ENCODE data around the gene ITGA1. TPM values are rescaled to one million over a fixed set of nuclear protein-coding genes. Genes with fewer than 3 reads are reported as not detected.

Gene ITGA1
- total and polyA plus RNA-seq, 11 donors, result 5.5 to 52.0 (median 23.3) TPM

GRCh38 chr5:52995914-52996313 is 208.2 kb downstream of the ITGA1 start:
- intact Hi-C loops (cut with DNase I), result no loop called here
- no peak overlapping the region for H3K27ac ChIP-seq
- no peaks in the 10 kb centered on the region for H3K36me3 ChIP-seq
- H3K4me1 ChIP-seq, result peaks cover 0 to under 1% (median 0%) of the 10 kb centered on the region in 12 donors
- no peaks in the 10 kb centered on the region for H3K9me3 ChIP-seq
- no peak for ATAC-seq
- H3K4me3 ChIP-seq, result no peak overlapping the region
- peaks cover 0 to 10% (median 0%) of the 10 kb centered on the region in 9 donors for H3K27me3 ChIP-seq
- 95 to 98% (median 96%) methylated on average over 1 of the region's 1 CpG for WGBS, 4 donors
- no peak for DNase-seq
- no peak for TF ChIP-seq POLR2A (IDR thresholded peaks at IDR 0.05)
- TF ChIP-seq, protein P1, sequence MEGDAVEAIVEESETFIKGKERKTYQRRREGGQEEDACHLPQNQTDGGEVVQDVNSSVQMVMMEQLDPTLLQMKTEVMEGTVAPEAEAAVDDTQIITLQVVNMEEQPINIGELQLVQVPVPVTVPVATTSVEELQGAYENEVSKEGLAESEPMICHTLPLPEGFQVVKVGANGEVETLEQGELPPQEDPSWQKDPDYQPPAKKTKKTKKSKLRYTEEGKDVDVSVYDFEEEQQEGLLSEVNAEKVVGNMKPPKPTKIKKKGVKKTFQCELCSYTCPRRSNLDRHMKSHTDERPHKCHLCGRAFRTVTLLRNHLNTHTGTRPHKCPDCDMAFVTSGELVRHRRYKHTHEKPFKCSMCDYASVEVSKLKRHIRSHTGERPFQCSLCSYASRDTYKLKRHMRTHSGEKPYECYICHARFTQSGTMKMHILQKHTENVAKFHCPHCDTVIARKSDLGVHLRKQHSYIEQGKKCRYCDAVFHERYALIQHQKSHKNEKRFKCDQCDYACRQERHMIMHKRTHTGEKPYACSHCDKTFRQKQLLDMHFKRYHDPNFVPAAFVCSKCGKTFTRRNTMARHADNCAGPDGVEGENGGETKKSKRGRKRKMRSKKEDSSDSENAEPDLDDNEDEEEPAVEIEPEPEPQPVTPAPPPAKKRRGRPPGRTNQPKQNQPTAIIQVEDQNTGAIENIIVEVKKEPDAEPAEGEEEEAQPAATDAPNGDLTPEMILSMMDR (IDR thresholded peaks at IDR 0.05), result no peak

- Histone ChIP-seq H3K36me3 (no peaks in the 10 kb centered on the region), H3K4me1 (no peaks in the 10 kb centered on the region), H3K27me3 (peaks cover 0 to 8% (median 0%) of the 10 kb centered on the region in 9 donors), H3K9me3 (no peaks in the 10 kb centered on the region), H3K4me3 (no peak overlapping the region), H3K27ac (no peak overlapping the region)
- 87 to 90% (median 89%) methylated on average over 1 of the region's 1 CpG for WGBS, 4 donors
- TF ChIP-seq, protein P1 (IDR thresholded peaks at IDR 0.05), result no peak
- TF ChIP-seq POLR2A (IDR thresholded peaks at IDR 0.05), result no peak
- DNase-seq (no peak), ATAC-seq (no peak)
- intact Hi-C loops (cut with DNase I), result no loop called here
Measured at GRCh38 chr5:52996979-52997378, 209.3 kb downstream of the ITGA1 start.

DNA sequence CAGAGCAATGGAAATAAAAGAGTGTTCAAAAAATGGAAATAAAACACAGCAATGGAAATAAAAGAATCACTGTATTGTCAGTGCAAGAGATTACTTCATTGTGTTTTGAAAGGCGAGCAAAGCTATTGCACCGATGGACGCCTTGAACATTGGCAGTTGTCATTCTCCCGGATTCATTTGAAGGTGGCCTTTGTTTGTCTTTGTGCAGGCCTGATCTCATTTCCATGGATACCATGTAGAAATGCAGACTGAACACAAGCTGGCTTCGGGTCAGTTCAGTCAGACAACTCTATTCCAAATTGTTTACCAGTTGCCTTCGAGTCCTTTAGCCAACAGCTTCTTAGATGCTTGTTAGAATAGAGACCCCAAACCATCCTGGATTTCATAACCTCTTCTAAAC is 209.7 kb downstream of the ITGA1 start:
- 77 to 80% (median 78%) methylated on average over 6 of the region's 6 CpGs for WGBS, 4 donors
- Histone ChIP-seq H3K36me3 (no peaks in the 10 kb centered on the region), H3K27ac (no peak overlapping the region), H3K4me1 (no peaks in the 10 kb centered on the region), H3K27me3 (peaks cover 0 to 8% (median 0%) of the 10 kb centered on the region in 9 donors), H3K4me3 (no peak overlapping the region), H3K9me3 (no peaks in the 10 kb centered on the region)
- ATAC-seq (no peak), DNase-seq (no peak)
- intact Hi-C loops (cut with DNase I), result no loop called here
- TF ChIP-seq, protein P1 (IDR thresholded peaks at IDR 0.05), result no peak
- TF ChIP-seq POLR2A (IDR thresholded peaks at IDR 0.05), result no peak

GRCh38 chr5:52998552-52999313 is 211.0 kb downstream of the ITGA1 start:
- 72 to 85% (median 80%) methylated on average over 2 of the region's 2 CpGs for WGBS, 4 donors
- no peaks in the 10 kb centered on the region for H3K9me3 ChIP-seq
- H3K27me3 ChIP-seq, result peaks cover 0 to 8% (median 0%) of the 10 kb centered on the region in 9 donors
- ATAC-seq, result no peak
- no peak for DNase-seq
- H3K4me1 ChIP-seq, result no peaks in the 10 kb centered on the region
- intact Hi-C loops (cut with DNase I), result no loop called here
- TF ChIP-seq, protein P1 (IDR thresholded peaks at IDR 0.05), result no peak
- no peak for TF ChIP-seq POLR2A (IDR thresholded peaks at IDR 0.05)
- H3K4me3 ChIP-seq, result no peak overlapping the region
- no peak overlapping the region for H3K27ac ChIP-seq
- H3K36me3 ChIP-seq, result no peaks in the 10 kb centered on the region
